Breast epithelium (tissue), 3 donors: ENCODE results near the gene CRYZ.
A peak's percentile ranks its signal among the peaks of the same experiment; 100 is the strongest.

Experiments
- POLR2A ChIP-seq: fragments of 450-650 bp; IDR thresholded peaks from one replicate; pipeline ENCODE4 v1.6.1; 2016; ENCODE audit warnings: antibody characterized with exemption, mild to moderate bottlenecking, moderate library complexity
- TF ChIP-seq, protein P1 (sequence below), 3 donors: fragments of 450-650 bp; IDR thresholded peaks; one replicate each; pipeline ENCODE4 v1.5.1; 2016 to 2017; ENCODE audit warnings: antibody characterized with exemption in 3 of 3, mild to moderate bottlenecking in 3 of 3, moderate library complexity in 3 of 3

- TF ChIP-seq, protein P1, sequence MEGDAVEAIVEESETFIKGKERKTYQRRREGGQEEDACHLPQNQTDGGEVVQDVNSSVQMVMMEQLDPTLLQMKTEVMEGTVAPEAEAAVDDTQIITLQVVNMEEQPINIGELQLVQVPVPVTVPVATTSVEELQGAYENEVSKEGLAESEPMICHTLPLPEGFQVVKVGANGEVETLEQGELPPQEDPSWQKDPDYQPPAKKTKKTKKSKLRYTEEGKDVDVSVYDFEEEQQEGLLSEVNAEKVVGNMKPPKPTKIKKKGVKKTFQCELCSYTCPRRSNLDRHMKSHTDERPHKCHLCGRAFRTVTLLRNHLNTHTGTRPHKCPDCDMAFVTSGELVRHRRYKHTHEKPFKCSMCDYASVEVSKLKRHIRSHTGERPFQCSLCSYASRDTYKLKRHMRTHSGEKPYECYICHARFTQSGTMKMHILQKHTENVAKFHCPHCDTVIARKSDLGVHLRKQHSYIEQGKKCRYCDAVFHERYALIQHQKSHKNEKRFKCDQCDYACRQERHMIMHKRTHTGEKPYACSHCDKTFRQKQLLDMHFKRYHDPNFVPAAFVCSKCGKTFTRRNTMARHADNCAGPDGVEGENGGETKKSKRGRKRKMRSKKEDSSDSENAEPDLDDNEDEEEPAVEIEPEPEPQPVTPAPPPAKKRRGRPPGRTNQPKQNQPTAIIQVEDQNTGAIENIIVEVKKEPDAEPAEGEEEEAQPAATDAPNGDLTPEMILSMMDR (IDR thresholded peaks at IDR 0.05), result peak in 2 of 3 donors; percentile 32 to 61
- no peak for TF ChIP-seq POLR2A
Observed at GRCh38 chr1:74771913-74772515, 39.2 kb upstream of the CRYZ start.
